Heart left ventricle (tissue), 13 donors: ENCODE results near the gene VGLL4.

ENCODE experiments used
- POLR2A ChIP-seq, 2 donors: fragments of 450-650 bp; IDR thresholded peaks; one replicate each; pipeline ENCODE4 v1.6.1; 2017; ENCODE audit warnings: antibody characterized with exemption in 2 of 2, mild to moderate bottlenecking in 2 of 2, moderate library complexity in 2 of 2
- TF ChIP-seq, protein P1 (sequence below), 12 donors: fragments of 200-600 bp; sonication (generic) in 4 of 12; IDR thresholded peaks; one replicate each; pipeline versions ENCODE4 v1.5.0 to v1.8.0; 2018 to 2022; ENCODE audit warnings: antibody characterized with exemption in 12 of 12, mild to moderate bottlenecking in 5 of 12
- donor health status: ischemic (EF 13 %, LVEDD 7.1; RV severe dilation, severe dysfunction).
- donor health status: DM: no; HTN: yes; CAD: no.
- donor health status: DM: no; HTN: no; CAD: no.
- donor health status: ischemic (EF 25% LVEDD 6.9; RV normal size, moderate dysfunction).
- donor health status: ischemic (EF 25% LVEDD 5.7; RV mildly dilated, moderate dysfunction).
- donor health status: ischemic (EF 35%, LVEDD 5.7; RV mildly dilated, moderate dysfunction).
- donor health status: nonischemic (EF 11% LVEDD 7.7; RV severe dilation, severe dysfunction).
- donor health status: DM: yes; HTN: yes; CAD: no.
- donor health status: PGD.
- donor health status: ischemic (EF 29% LVEDD 5.4; RV normal size, mild dysfunction).
- donor health status: nonischemic (EF 23%, LVEDD 6.1; RV moderate dilation, normal function).

DNA sequence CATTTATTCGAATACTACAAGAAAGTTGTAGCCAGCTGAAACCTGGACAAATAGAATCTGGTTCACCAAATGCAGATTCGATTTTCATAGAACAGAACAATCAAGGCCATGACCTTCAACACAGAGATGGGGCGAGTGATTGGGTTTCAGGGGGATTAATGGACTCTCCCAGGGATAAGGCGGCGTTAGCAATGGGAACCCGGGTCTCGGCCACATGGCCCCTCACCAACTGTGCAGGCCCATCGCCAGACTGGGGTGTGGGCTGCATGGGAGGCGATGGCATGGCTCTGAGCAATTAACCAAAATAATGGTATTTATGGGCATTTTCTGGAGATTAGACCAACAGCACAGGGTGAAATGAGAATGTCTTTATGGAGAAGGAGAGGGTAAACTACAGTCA, 34.2 kb downstream of the VGLL4 start:
- TF ChIP-seq, protein P1, sequence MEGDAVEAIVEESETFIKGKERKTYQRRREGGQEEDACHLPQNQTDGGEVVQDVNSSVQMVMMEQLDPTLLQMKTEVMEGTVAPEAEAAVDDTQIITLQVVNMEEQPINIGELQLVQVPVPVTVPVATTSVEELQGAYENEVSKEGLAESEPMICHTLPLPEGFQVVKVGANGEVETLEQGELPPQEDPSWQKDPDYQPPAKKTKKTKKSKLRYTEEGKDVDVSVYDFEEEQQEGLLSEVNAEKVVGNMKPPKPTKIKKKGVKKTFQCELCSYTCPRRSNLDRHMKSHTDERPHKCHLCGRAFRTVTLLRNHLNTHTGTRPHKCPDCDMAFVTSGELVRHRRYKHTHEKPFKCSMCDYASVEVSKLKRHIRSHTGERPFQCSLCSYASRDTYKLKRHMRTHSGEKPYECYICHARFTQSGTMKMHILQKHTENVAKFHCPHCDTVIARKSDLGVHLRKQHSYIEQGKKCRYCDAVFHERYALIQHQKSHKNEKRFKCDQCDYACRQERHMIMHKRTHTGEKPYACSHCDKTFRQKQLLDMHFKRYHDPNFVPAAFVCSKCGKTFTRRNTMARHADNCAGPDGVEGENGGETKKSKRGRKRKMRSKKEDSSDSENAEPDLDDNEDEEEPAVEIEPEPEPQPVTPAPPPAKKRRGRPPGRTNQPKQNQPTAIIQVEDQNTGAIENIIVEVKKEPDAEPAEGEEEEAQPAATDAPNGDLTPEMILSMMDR (IDR thresholded peaks at IDR 0.05) = no peak
- TF ChIP-seq POLR2A (IDR thresholded peaks at IDR 0.05) = no peak
